OCI-LY7 (cell line): ENCODE results near the gene SPATA32. TPM values are rescaled to one million over a fixed set of nuclear protein-coding genes. Genes with fewer than 3 reads are reported as not detected.
A peak's percentile ranks its signal among the peaks of the same experiment; 100 is the strongest.

ENCODE experiments used
- BruUV-seq: library from RNA; stranded (reverse); fragments of 400-500 nt; replicated peaks from 2 replicates; lab custom pipeline; 2021; lab: Mats Ljungman, UMichigan
- CTCF ChIA-PET: fragments of 300-600 bp; sonication (Branson Sonifier 250); formaldehyde crosslinking; loops from one replicate; lab custom pipeline; 2022; ENCODE audit warnings: antibody characterized with exemption; ENCODE audit not compliant: unreplicated experiment; lab: Charles Lee
- POLR2A ChIA-PET: fragments of 300-600 bp; sonication (Branson Sonifier 250); formaldehyde crosslinking; loops from one replicate; lab custom pipeline; 2022; ENCODE audit warnings: antibody characterized with exemption; lab: Charles Lee
- DNase-seq: peaks from one replicate; pipeline ENCODE4 v3.0.0-alpha.2; 2015; ENCODE audit warnings: low spot score
- H2AFZ ChIP-seq: fragments of 200-600 bp; sonication (generic), shearing (Covaris generic); 2 replicates; pipeline ENCODE4 v1.6.1; 2014; ENCODE audit warnings: mild to moderate bottlenecking, antibody characterized with exemption, low read length, moderate library complexity
- H3K27ac ChIP-seq: fragments of 200-600 bp; sonication (generic); 2 replicates; pipeline ENCODE4 v1.5.1; 2014; ENCODE audit warnings: mixed run types, low read depth, mild to moderate bottlenecking, moderate library complexity, low read length, inconsistent platforms; ENCODE audit not compliant: poor library complexity, severe bottlenecking
- H3K36me3 ChIP-seq: fragments of 200-600 bp; sonication (generic); 2 replicates; pipeline ENCODE4 v1.6.1; 2014; ENCODE audit warnings: mild to moderate bottlenecking, antibody characterized with exemption, low read length, moderate library complexity, mixed read lengths; ENCODE audit not compliant: insufficient read depth
- H3K4me1 ChIP-seq: fragments of 200-600 bp; sonication (generic); 2 replicates; pipeline ENCODE4 v1.5.1; 2014; ENCODE audit warnings: mild to moderate bottlenecking, low read length; ENCODE audit not compliant: insufficient read depth, poor library complexity, severe bottlenecking
- H3K4me2 ChIP-seq: fragments of 200-600 bp; sonication (generic); 2 replicates; pipeline ENCODE4 v1.6.1; 2014; ENCODE audit warnings: mild to moderate bottlenecking, low read length
- H3K4me3 ChIP-seq: fragments of 200-600 bp; sonication (generic); 2 replicates; pipeline ENCODE4 v1.5.1; 2014; ENCODE audit warnings: mild to moderate bottlenecking, low read depth, low read length; ENCODE audit not compliant: poor library complexity, severe bottlenecking
- H3K79me2 ChIP-seq: fragments of 200-600 bp; sonication (generic); 2 replicates; pipeline ENCODE4 v1.6.1; 2016; ENCODE audit warnings: low read depth, mild to moderate bottlenecking, low read length, moderate library complexity, mixed read lengths; ENCODE audit not compliant: insufficient read depth
- H3K9me2 ChIP-seq: fragments of 200-600 bp; sonication (generic); 2 replicates; pipeline ENCODE4 v1.6.1; 2016; ENCODE audit warnings: mild to moderate bottlenecking, low read length, mixed read lengths; ENCODE audit not compliant: insufficient read depth
- H3K9me3 ChIP-seq: fragments of 200-600 bp; sonication (generic); 2 replicates; pipeline ENCODE4 v1.6.1; 2014; ENCODE audit warnings: mild to moderate bottlenecking, mixed run types, low read length, mixed read lengths
- H4K20me1 ChIP-seq: fragments of 200-600 bp; sonication (generic); 2 replicates; pipeline ENCODE4 v1.6.1; 2014; ENCODE audit warnings: mild to moderate bottlenecking, antibody characterized with exemption, low read length, moderate library complexity, mixed read lengths; ENCODE audit not compliant: insufficient read depth
- CTCF ChIP-seq: fragments of 200-600 bp; sonication (generic); conservative IDR thresholded peaks from 2 replicates; pipeline ENCODE4 v1.5.1; 2014; ENCODE audit warnings: mild to moderate bottlenecking, antibody characterized with exemption, low read length, moderate library complexity, mixed read lengths
- EZH2phosphoT487 ChIP-seq: fragments of 200-600 bp; sonication (generic); IDR thresholded peaks from 2 replicates; pipeline ENCODE4 v1.6.1; 2018; ENCODE audit warnings: low read depth, borderline replicate concordance, mild to moderate bottlenecking, mixed run types, antibody characterized with exemption, low read length, moderate library complexity, mixed read lengths
- intact Hi-C: fragments of 100-400 bp; cut with micrococcal nuclease; formaldehyde crosslinking; loops from one replicate; pipeline ENCODE4 v1.10.0; 2022; ENCODE audit not compliant: unreplicated experiment
- total RNA-seq, 2 experiments: library from RNA; depleted of rRNA in 1 of 2; stranded (reverse); fragments of >200 nt in 1 of 2; shearing (Covaris generic) in 1 of 2; gene quantifications; 2 replicates each; pipeline ENCODE4 v1.2.3, GENCODE V29; 2014 to 2022

Gene SPATA32
- total RNA-seq, 2 experiments from 2014 or later = not detected

DNA sequence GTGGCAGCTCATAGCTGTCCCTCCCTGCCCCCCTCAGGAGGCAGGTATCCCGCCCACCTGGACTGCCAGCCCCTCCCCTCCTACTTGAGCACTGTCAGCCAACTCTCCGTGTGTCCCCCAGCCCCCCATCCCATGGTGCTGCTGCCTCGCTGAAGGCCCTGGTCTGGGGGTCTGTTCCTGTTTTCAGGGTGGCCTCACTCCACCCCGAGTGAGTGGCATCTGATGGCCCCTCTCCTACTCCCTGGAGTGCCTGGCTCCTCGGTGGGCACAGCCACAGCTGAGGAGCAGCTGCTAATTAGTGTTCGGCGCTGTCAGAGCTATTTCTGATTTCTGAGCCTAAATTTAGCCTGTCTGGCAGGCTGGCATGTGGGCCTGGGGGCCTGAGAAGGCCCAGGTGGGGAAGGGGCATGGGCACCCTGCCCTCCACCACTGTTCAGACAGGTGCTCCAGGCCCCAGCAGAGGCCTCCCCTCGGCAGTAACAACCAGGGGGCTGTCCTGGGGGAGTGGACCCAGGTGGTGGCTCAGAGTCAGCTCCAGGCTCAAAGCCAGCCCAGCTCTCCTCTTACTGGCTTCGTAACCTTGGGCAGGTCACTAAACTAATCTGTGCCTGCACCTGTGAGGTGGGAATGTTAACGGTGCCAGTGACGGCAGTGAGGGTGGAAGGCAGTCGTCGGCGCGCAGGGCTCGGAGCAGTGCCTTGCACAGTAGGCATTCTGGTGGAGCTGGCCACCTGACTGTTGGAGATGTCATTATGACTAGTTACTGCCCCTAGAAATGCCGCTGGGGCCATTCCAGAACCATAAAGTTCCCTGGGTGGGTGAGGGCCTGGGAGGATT is 33.8 kb downstream of the SPATA32 start:
- Histone ChIP-seq H3K4me1 (peaks cover 83% of the 10 kb centered on the region), H3K4me3 (peak overlapping the region; percentile 96), H3K36me3 (peaks cover 4% of the 10 kb centered on the region), H3K4me2 (peak overlapping the region; percentile 98), H4K20me1 (no peaks in the 10 kb centered on the region), H3K79me2 (peaks cover 66% of the 10 kb centered on the region), H3K9me3 (no peaks in the 10 kb centered on the region), H2AFZ (no peak overlapping the region), H3K27ac (peak overlapping the region; percentile 97), H3K9me2 (no peaks in the 10 kb centered on the region)
- TF ChIP-seq EZH2phosphoT487 (no peak), CTCF (no peak)
- CTCF ChIA-PET = no interaction called here
- POLR2A ChIA-PET = interaction anchor here (0.7 to 0.8 kb wide), 2 partner anchors 184 to 311 kb away, joined by 3 read pairs; no protein-coding TSS in a partner anchor
- intact Hi-C loops = loop anchor here (2.0 to 5.0 kb wide), 2 partner anchors 19 to 89 kb away; partner anchors contain the start of gene MAP3K14
- DNase-seq = peak; percentile 62
- no TSS peak for BruUV-seq

DNA sequence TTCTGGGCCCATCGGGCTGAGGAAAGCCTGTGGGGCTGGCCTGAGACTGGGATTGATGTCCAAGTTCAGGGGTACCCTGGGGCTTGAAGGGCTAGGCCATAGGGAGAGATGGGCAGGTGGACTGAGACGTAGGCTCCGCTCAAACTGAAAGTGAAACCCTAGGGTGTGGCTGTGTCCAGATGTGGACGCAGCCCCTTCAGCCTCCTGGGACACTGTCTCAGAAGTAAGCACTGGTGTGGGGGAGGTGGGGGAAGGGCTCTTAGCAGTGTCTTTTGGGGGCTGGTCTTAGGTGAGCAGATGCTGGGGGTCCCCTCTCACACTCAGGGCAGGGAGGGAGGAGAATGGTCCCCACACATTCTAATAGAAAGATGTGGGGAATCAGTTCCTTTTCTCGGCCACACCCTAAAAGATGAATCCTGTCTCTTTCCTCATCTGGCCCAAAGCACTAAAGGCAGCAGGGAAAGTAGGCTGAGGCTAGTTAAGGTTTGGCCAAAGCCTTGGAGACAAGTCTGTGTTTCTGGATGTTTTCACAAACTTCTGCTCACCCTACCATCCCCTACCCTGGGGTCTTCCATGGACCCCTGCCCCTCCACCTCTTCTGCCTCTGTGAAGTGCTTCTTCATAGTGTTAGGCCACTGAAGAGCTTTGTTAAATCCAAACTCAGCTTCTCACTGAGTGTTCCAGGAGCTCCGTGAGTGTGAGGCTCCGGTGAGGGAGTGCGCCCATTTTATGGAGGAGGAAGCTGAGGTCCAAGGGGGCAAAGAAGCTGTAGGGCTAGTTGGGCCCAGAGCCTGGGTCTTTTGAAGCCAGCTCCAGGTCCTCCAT is 34.6 kb downstream of the SPATA32 start:
- H4K20me1 ChIP-seq = no peaks in the 10 kb centered on the region
- H3K9me3 ChIP-seq = no peaks in the 10 kb centered on the region
- no peaks in the 10 kb centered on the region for H3K9me2 ChIP-seq
- ChIA-PET POLR2A (interaction anchor here (0.7 kb wide), 1 partner anchor 311 kb away, joined by 3 read pairs; no protein-coding TSS in a partner anchor), CTCF (no interaction called here)
- peak overlapping the region; percentile 96 for H3K4me3 ChIP-seq
- H2AFZ ChIP-seq = no peak overlapping the region; the same call in 1 of the 2 replicates
- intact Hi-C loops = loop anchor here (2.0 to 5.0 kb wide), 2 partner anchors 19 to 90 kb away; partner anchors contain the start of gene MAP3K14
- H3K4me2 ChIP-seq = peak overlapping the region; percentile 98
- TF ChIP-seq EZH2phosphoT487 (no peak), CTCF (no peak)
- DNase-seq = peak; percentile 82
- H3K4me1 ChIP-seq = peaks cover 85% of the 10 kb centered on the region
- H3K79me2 ChIP-seq = peaks cover 74% of the 10 kb centered on the region
- H3K27ac ChIP-seq = peak overlapping the region; percentile 97
- BruUV-seq = no TSS peak
- H3K36me3 ChIP-seq = peaks cover under 1% of the 10 kb centered on the region; the same call in 1 of the 2 replicates
